Uterus (tissue), 4 donors: ENCODE data around the gene KIF17. TPM values are rescaled to one million over a fixed set of nuclear protein-coding genes. Genes with fewer than 3 reads are reported as not detected.
A peak's percentile ranks its signal among the peaks of the same experiment; 100 is the strongest.

Source experiments
- DNase-seq, 2 donors: peaks; one replicate each; pipeline ENCODE4 v3.0.0-alpha.2; 2019 to 2020
- H3K27ac ChIP-seq, 2 donors: fragments of 200-600 bp; sonication (generic); 1 replicate in 1 of 2; 2 replicates in 1 of 2; pipeline ENCODE4 v1.5.1; 2016 to 2018
- H3K27me3 ChIP-seq, 2 donors: fragments of 200-600 bp; sonication (generic); one replicate each; pipeline ENCODE4 v1.5.1; 2018 to 2019; ENCODE audit warnings: control low read depth in 1 of 2
- H3K36me3 ChIP-seq, 2 donors: fragments of 200-600 bp; sonication (generic); one replicate each; pipeline ENCODE4 v1.5.1; 2019; ENCODE audit warnings: control low read depth in 1 of 2
- H3K4me1 ChIP-seq, 2 donors: fragments of 200-600 bp; sonication (generic); one replicate each; pipeline ENCODE4 v1.5.1; 2018 to 2019; ENCODE audit warnings: control low read depth in 1 of 2
- H3K4me3 ChIP-seq, 2 donors: fragments of 200-600 bp; sonication (generic); 1 replicate in 1 of 2; 2 replicates in 1 of 2; pipeline ENCODE4 v1.5.1; 2018 to 2019; ENCODE audit warnings: mild to moderate bottlenecking in 1 of 2
- H3K9me3 ChIP-seq, 2 donors: fragments of 200-600 bp; sonication (generic); one replicate each; pipeline ENCODE4 v1.5.1; 2019; ENCODE audit warnings: control low read depth in 1 of 2
- CTCF ChIP-seq, 4 experiments: fragments of 200-600 bp in 2 of 4; fragments of 450-650 bp in 2 of 4; sonication (generic) in 2 of 4; IDR thresholded peaks; one replicate each; pipeline ENCODE4 v1.5.1; 2016 to 2019; ENCODE audit warnings: antibody characterized with exemption in 4 of 4, mild to moderate bottlenecking in 2 of 4, moderate library complexity in 1 of 4
- POLR2A ChIP-seq, 2 donors: fragments of 450-650 bp; IDR thresholded peaks; one replicate each; pipeline ENCODE4 v1.6.1; 2016; ENCODE audit warnings: antibody characterized with exemption in 2 of 2, mild to moderate bottlenecking in 1 of 2, moderate library complexity in 1 of 2
- intact Hi-C: fragments of 100-400 bp; cut with DNase I; formaldehyde crosslinking; loops from one replicate; pipeline ENCODE4 v1.15.1; 2023; ENCODE audit warnings: low total_unique reads
- total RNA-seq, 4 donors: library from RNA; depleted of rRNA in 3 of 4; stranded (reverse); fragments of >200 nt in 3 of 4; gene quantifications; one replicate each; pipeline versions ENCODE4 v1.1.0 to v1.2.4, GENCODE V29; 2014 to 2023
- donor health status: DM: yes; HTN: yes; CAD: no.

The KIF17 gene
- total RNA-seq, 4 donors from 2014 or later, result 0.77 to 6.3 (median 4.9) TPM; not detected in 1

GRCh38 chr1:20733360-20733975, 15.7 kb upstream of the KIF17 start:
- intact Hi-C loops, result no loop called here
- no peak for DNase-seq
- H3K4me1 ChIP-seq, result peaks cover 0 to 16% of the 10 kb centered on the region in 2 donors
- TF ChIP-seq POLR2A (IDR thresholded peaks at IDR 0.05) (no peak), CTCF (IDR thresholded peaks at IDR 0.05) (no peak)
- H3K36me3 ChIP-seq, result no peaks in the 10 kb centered on the region
- H3K27me3 ChIP-seq, result no peaks in the 10 kb centered on the region
- H3K27ac ChIP-seq, result peak overlapping the region; percentile 79 to 81
- peak overlapping the region; percentile 29 to 40 for H3K4me3 ChIP-seq
- no peaks in the 10 kb centered on the region for H3K9me3 ChIP-seq

- Histone ChIP-seq H3K27ac (peak within 1 kb of the TSS; percentile 79 to 81), H3K4me1 (peaks cover 0 to 16% of the 10 kb centered on the region in 2 donors), H3K36me3 (no peaks in the 10 kb centered on the region), H3K27me3 (no peaks in the 10 kb centered on the region), H3K4me3 (peak within 1 kb of the TSS; percentile 29 to 40), H3K9me3 (no peaks in the 10 kb centered on the region)
- intact Hi-C loops, result no loop called here
- peak; percentile 82 to 87 for DNase-seq
- TF ChIP-seq CTCF (IDR thresholded peaks at IDR 0.05) (peak in 3 of 4 experiments; percentile 27 to 39 (median 28)), POLR2A (IDR thresholded peaks at IDR 0.05) (peak in 1 of 2 donors; percentile 27)
Measured at GRCh38 chr1:20732588-20733359, 15.0 kb upstream of the KIF17 start, which contains the start of gene SH2D5. TSS of gene SH2D5 (minus strand) at chr1:20732703. CDS start at chr1:20728044, 4,659 bp downstream.

GRCh38 chr1:20732071-20732587, 14.3 kb upstream of the KIF17 start:
- H3K36me3 ChIP-seq, result no peaks in the 10 kb centered on the region
- H3K4me1 ChIP-seq, result peaks cover 0 to 16% of the 10 kb centered on the region in 2 donors
- TF ChIP-seq CTCF (IDR thresholded peaks at IDR 0.05) (no peak), POLR2A (IDR thresholded peaks at IDR 0.05) (no peak)
- H3K9me3 ChIP-seq, result no peaks in the 10 kb centered on the region
- intact Hi-C loops, result no loop called here
- no peaks in the 10 kb centered on the region for H3K27me3 ChIP-seq
- H3K4me3 ChIP-seq, result peak overlapping the region; percentile 29 to 40
- peak in 1 of 2 donors; percentile 61 for DNase-seq
- peak overlapping the region; percentile 79 to 81 for H3K27ac ChIP-seq

- peak overlapping the region; percentile 29 to 40 for H3K4me3 ChIP-seq
- H3K36me3 ChIP-seq, result no peaks in the 10 kb centered on the region
- no peak overlapping the region for H3K27ac ChIP-seq
- intact Hi-C loops, result no loop called here
- peaks cover 0 to 16% of the 10 kb centered on the region in 2 donors for H3K4me1 ChIP-seq
- H3K27me3 ChIP-seq, result no peaks in the 10 kb centered on the region
- DNase-seq, result no peak
- no peaks in the 10 kb centered on the region for H3K9me3 ChIP-seq
- TF ChIP-seq CTCF (IDR thresholded peaks at IDR 0.05) (no peak), POLR2A (IDR thresholded peaks at IDR 0.05) (no peak)
Measured at GRCh38 chr1:20731057-20731991, 13.5 kb upstream of the KIF17 start.
